BLaER1 (cell line): ENCODE data around the gene SEMA4D.

Experiments used
- H3K27ac ChIP-seq: shearing (Covaris generic); formaldehyde crosslinking; 2 replicates; pipeline ENCODE4 v1.8.1; 2022
- H3K27me3 ChIP-seq: shearing (Covaris generic); formaldehyde crosslinking; 2 replicates; pipeline ENCODE4 v1.8.1; 2022
- H3K36me3 ChIP-seq: shearing (Covaris generic); formaldehyde crosslinking; 2 replicates; pipeline ENCODE4 v1.8.1; 2022
- H3K4me1 ChIP-seq: shearing (Covaris generic); formaldehyde crosslinking; 2 replicates; pipeline ENCODE4 v1.8.1; 2022
- H3K4me2 ChIP-seq: shearing (Covaris generic); formaldehyde crosslinking; 2 replicates; pipeline ENCODE4 v1.8.1; 2022
- H3K4me3 ChIP-seq: shearing (Covaris generic); formaldehyde crosslinking; 2 replicates; pipeline ENCODE4 v1.8.1; 2022
- H3K9ac ChIP-seq: shearing (Covaris generic); formaldehyde crosslinking; 2 replicates; pipeline ENCODE4 v1.8.1; 2022
- H3K9me3 ChIP-seq: shearing (Covaris generic); formaldehyde crosslinking; 2 replicates; pipeline ENCODE4 v1.8.1; 2022
- H4K20me1 ChIP-seq: shearing (Covaris generic); formaldehyde crosslinking; 2 replicates; pipeline ENCODE4 v1.8.1; 2022
- Cebpa-rat ChIP-seq: shearing (Covaris generic); IDR thresholded peaks from 2 replicates; pipeline ENCODE4 v1.8.1; 2022

SEMA4D gene

DNA sequence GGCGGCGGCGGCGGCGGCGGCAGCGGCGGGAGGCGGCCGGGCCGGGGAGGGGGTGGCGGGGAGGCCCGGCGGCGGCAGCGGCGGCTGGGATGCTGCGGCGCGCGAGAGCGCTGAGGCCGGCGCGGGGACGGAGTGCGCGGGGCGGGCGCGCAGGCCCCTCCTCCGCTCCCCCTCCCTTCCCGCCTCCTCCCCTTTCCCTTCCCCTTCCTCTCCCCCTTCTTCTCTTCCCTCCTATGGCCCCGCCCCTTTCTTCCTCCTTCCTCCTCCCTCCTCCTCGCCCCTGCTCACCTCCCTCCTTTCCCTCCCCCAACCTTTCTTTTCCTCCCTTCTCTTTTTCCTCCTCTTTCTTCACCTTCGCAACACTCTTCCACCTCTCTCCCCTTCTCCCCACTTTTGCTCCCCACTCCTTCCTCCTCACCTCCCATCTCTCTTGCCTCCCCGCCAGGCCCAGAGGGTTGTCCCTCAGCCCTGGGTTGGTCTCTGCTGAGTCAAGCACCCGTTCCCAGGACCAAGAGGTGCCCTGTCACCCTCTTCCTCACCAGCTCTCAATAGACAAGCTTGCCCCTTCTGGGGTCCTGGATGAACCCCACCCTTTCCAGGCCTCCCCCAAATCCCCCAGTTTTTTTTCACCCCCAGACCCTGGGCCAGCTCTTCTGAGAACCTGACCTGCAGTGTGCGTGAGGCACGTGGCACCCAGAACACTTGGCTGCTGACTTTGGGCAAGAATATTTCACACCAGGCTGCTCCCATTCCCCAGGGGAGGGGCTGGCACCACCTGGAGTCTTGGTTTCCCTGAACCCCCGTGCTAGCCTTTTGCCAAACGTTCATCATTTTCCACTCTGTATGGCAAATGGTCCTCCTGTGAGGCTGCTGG is at the start of gene SEMA4D:
Gene SEMA4D (minus strand): TSS at position 136 of the 874 bp plus-strand sequence. CDS start 92,657 bp downstream, outside the sequence.
- Histone ChIP-seq H3K27ac (peak within 1 kb of the TSS; percentile 93), H3K9ac (peak within 1 kb of the TSS; percentile 93), H3K36me3 (peaks cover 1% of the 10 kb centered on the region; the same call in 1 of the 2 replicates), H3K27me3 (no peaks in the 10 kb centered on the region), H3K4me1 (peaks cover 89% of the 10 kb centered on the region), H3K4me2 (peak within 1 kb of the TSS; percentile 100), H4K20me1 (peaks cover 41% of the 10 kb centered on the region), H3K4me3 (peak within 1 kb of the TSS; percentile 97), H3K9me3 (no peaks in the 10 kb centered on the region)
- TF ChIP-seq Cebpa-rat: no peak

- no peaks in the 10 kb centered on the region for H3K27me3 ChIP-seq
- H3K9me3 ChIP-seq: peaks cover 32% of the 10 kb centered on the region
- H4K20me1 ChIP-seq: no peaks in the 10 kb centered on the region
- no peak overlapping the region for H3K27ac ChIP-seq
- no peak overlapping the region for H3K9ac ChIP-seq
- TF ChIP-seq Cebpa-rat: no peak
- no peak overlapping the region for H3K4me3 ChIP-seq
- H3K4me1 ChIP-seq: peaks cover 33% of the 10 kb centered on the region
- H3K4me2 ChIP-seq: no peak overlapping the region
- no peaks in the 10 kb centered on the region for H3K36me3 ChIP-seq
These were observed 49.1 kb upstream of the SEMA4D start for GRCh38 chr9:89547000-89547399.

- Histone ChIP-seq H3K4me3 (no peak overlapping the region), H3K36me3 (no peaks in the 10 kb centered on the region), H3K9me3 (peaks cover 32% of the 10 kb centered on the region), H3K27ac (no peak overlapping the region), H3K4me2 (peak overlapping the region; percentile 74), H3K4me1 (peaks cover 43% of the 10 kb centered on the region), H3K27me3 (no peaks in the 10 kb centered on the region), H3K9ac (no peak overlapping the region), H4K20me1 (no peaks in the 10 kb centered on the region)
- no peak for TF ChIP-seq Cebpa-rat
These were observed 46.4 kb upstream of the SEMA4D start for GRCh38 chr9:89544279-89544661.

GRCh38 chr9:89543621-89544278 is 45.8 kb upstream of the SEMA4D start:
- no peaks in the 10 kb centered on the region for H3K27me3 ChIP-seq
- H3K36me3 ChIP-seq: no peaks in the 10 kb centered on the region
- no peak for TF ChIP-seq Cebpa-rat
- no peak overlapping the region for H3K9ac ChIP-seq
- H3K4me1 ChIP-seq: peaks cover 41% of the 10 kb centered on the region
- H3K4me2 ChIP-seq: peak overlapping the region; percentile 74
- H3K4me3 ChIP-seq: no peak overlapping the region
- peaks cover 32% of the 10 kb centered on the region for H3K9me3 ChIP-seq
- no peak overlapping the region for H3K27ac ChIP-seq
- H4K20me1 ChIP-seq: no peaks in the 10 kb centered on the region

- no peak for TF ChIP-seq Cebpa-rat
- Histone ChIP-seq H3K9ac (no peak overlapping the region), H3K4me2 (peak overlapping the region; percentile 74)
These were observed 45.2 kb upstream of the SEMA4D start for GRCh38 chr9:89543111-89543510.

GRCh38 chr9:89542401-89543021 is 44.6 kb upstream of the SEMA4D start:
- Histone ChIP-seq H3K36me3 (no peaks in the 10 kb centered on the region), H3K9ac (no peak overlapping the region), H4K20me1 (no peaks in the 10 kb centered on the region), H3K27me3 (no peaks in the 10 kb centered on the region), H3K27ac (no peak overlapping the region), H3K9me3 (peaks cover 27% of the 10 kb centered on the region), H3K4me3 (no peak overlapping the region), H3K4me2 (peak overlapping the region; percentile 74), H3K4me1 (peaks cover 35% of the 10 kb centered on the region)
- no peak for TF ChIP-seq Cebpa-rat

More at GRCh38 chr9:89543111-89543510, 45.2 kb upstream of the SEMA4D start:
- H3K9me3 ChIP-seq: peaks cover 32% of the 10 kb centered on the region
- H3K4me3 ChIP-seq: no peak overlapping the region
- H3K36me3 ChIP-seq: no peaks in the 10 kb centered on the region
- H3K27me3 ChIP-seq: no peaks in the 10 kb centered on the region
- peaks cover 35% of the 10 kb centered on the region for H3K4me1 ChIP-seq
- no peak overlapping the region for H3K27ac ChIP-seq
- no peaks in the 10 kb centered on the region for H4K20me1 ChIP-seq

GRCh38 chr9:89541798-89542197 is 43.9 kb upstream of the SEMA4D start:
- Histone ChIP-seq H3K9me3 (peaks cover 20% of the 10 kb centered on the region), H3K4me3 (no peak overlapping the region), H4K20me1 (no peaks in the 10 kb centered on the region), H3K4me2 (peak overlapping the region; percentile 74), H3K36me3 (no peaks in the 10 kb centered on the region), H3K9ac (no peak overlapping the region), H3K27me3 (no peaks in the 10 kb centered on the region), H3K4me1 (peaks cover 39% of the 10 kb centered on the region), H3K27ac (no peak overlapping the region)
- TF ChIP-seq Cebpa-rat: no peak

GRCh38 chr9:89539374-89539773 is 41.5 kb upstream of the SEMA4D start:
- Histone ChIP-seq H3K4me1 (peaks cover 51% of the 10 kb centered on the region), H3K9ac (no peak overlapping the region), H3K27ac (no peak overlapping the region)

DNA sequence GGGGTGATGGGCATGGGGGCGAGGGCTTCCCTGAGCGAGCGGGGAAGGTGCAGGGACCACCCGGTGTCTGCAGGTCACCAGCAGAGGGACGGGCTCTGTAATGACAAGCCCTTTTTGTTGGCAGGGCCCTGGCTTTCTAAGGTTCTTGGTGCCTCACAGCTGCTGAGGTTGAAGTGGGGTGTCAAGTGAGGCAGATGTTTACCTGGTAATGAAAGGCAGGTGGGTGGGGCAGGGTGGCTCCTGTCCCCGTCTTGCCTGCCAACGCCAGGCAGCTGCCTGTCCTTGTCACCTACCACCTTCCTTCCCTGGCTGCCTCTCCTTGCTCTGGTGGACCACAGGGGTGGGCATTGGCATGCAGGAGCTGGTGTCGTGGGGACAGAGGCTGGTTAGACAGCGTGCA is 41.0 kb upstream of the SEMA4D start:
- Histone ChIP-seq H4K20me1 (no peaks in the 10 kb centered on the region), H3K4me1 (peaks cover 46% of the 10 kb centered on the region), H3K27me3 (no peaks in the 10 kb centered on the region), H3K36me3 (no peaks in the 10 kb centered on the region), H3K9me3 (no peaks in the 10 kb centered on the region), H3K27ac (no peak overlapping the region), H3K9ac (no peak overlapping the region), H3K4me3 (no peak overlapping the region), H3K4me2 (no peak overlapping the region)
- no peak for TF ChIP-seq Cebpa-rat

More at GRCh38 chr9:89539374-89539773, 41.5 kb upstream of the SEMA4D start:
- no peak for TF ChIP-seq Cebpa-rat
- Histone ChIP-seq H3K27me3 (no peaks in the 10 kb centered on the region), H3K4me2 (no peak overlapping the region), H3K4me3 (no peak overlapping the region), H4K20me1 (no peaks in the 10 kb centered on the region), H3K36me3 (no peaks in the 10 kb centered on the region), H3K9me3 (no peaks in the 10 kb centered on the region)
